IPS-18a (cell line): ENCODE data around the gene ATP8A1.
A peak's percentile ranks its signal among the peaks of the same experiment; 100 is the strongest.
"Not testable (repeated sequence)": the region's sequence is repeated elsewhere in the genome, so short reads cannot be mapped to it uniquely, and the experiment has no call there.

Experiments used
- H3K27ac ChIP-seq: one replicate; pipeline ENCODE4 v1.5.1; 2013; ENCODE audit warnings: low read length
- H3K27me3 ChIP-seq: one replicate; pipeline ENCODE4 v1.6.1; 2013; ENCODE audit warnings: mild to moderate bottlenecking, low read length; ENCODE audit not compliant: control insufficient read depth, insufficient read depth
- H3K36me3 ChIP-seq: one replicate; pipeline ENCODE4 v1.6.1; 2013; ENCODE audit warnings: low read depth, low read length; ENCODE audit not compliant: control insufficient read depth
- H3K4me1 ChIP-seq: one replicate; pipeline ENCODE4 v1.6.1; 2013; ENCODE audit warnings: low read depth, low read length; ENCODE audit not compliant: control insufficient read depth
- H3K4me3 ChIP-seq: one replicate; pipeline ENCODE4 v1.5.1; 2013; ENCODE audit warnings: low read length
- H3K9ac ChIP-seq: one replicate; pipeline ENCODE4 v1.6.1; 2013; ENCODE audit warnings: mild to moderate bottlenecking, low read length, moderate library complexity
- H3K9me3 ChIP-seq: one replicate; pipeline ENCODE4 v1.6.1; 2013; ENCODE audit warnings: low read depth, low read length; ENCODE audit not compliant: control insufficient read depth

Gene ATP8A1

DNA sequence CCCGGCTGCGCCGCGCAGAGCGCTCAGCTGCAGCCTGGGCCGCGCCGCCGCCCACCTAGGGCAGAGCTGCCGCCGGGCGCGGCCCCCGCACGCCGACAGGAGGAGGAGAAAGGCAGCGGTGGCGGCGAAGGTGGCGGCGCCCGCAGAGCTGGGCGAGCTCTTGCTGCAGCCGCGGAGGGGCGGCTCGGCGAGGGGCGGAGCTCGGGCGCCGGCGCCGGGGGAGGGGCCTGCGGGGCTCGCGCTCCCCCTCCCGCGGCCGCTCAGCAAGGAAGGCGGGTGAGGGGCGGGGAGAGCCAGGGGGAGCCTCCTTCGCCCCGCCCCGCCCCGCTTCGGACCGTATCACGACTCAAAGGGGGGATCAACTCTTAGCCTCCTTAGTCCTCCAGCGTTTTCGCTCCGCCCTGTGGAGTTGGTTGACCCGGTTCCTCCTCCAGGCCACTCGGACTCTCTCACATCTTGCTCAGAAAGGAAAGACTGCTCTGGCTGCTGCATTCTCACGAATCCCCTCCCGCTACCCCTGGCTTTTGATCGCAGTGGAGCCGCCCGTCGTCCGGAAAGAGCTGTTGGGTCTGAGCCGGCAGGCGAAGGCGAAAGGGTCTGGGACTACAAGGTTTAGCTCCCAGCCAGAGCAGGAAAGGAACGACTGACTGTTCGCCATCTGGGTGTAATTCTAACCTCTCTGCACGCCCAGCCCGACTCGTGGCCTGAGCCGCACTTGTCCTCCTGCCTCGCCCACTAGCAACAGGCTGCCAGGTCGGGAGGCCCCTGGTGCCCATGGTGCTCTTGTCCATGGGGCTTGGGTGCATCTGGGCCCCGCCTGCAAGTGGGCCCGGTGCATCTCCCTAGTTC, at the start of gene ATP8A1:
ATP8A1 (minus strand) TSS at position 162 of the 849 bp plus-strand sequence. CDS start 232 bp downstream, outside the sequence.
- Histone ChIP-seq H3K27me3 (peaks cover 14% of the 10 kb centered on the region), H3K9ac (peak within 1 kb of the TSS; percentile 84), H3K9me3 (no peaks in the 10 kb centered on the region), H3K36me3 (no peaks in the 10 kb centered on the region), H3K27ac (peak within 1 kb of the TSS; percentile 94), H3K4me1 (peaks cover 25% of the 10 kb centered on the region), H3K4me3 (peak within 1 kb of the TSS; percentile 91)

GRCh38 chr4:42706086-42706485, 49.2 kb upstream of the ATP8A1 start:
- Histone ChIP-seq H3K27me3 (no peaks in the 10 kb centered on the region), H3K9me3 (no peaks in the 10 kb centered on the region), H3K9ac (no peak overlapping the region)

DNA sequence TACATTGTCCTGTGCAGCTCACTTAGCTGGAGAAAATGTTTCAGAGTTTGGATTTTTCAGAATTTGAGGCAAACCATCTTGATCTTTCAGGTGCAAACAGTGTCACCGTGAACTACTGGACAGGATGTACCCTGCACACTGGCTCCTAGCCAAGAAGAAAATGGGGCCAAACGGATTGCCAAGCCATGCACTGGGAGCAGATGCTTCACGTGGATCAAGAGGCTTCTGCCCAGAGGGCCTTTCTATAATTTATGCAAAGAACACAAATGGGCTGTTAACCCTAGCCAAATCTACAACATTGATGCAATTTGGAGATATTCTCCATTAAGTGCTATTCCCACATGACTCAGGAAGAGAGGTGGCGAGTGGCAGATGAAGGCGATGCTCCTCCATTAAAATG, 46.9 kb upstream of the ATP8A1 start:
- no peaks in the 10 kb centered on the region for H3K36me3 ChIP-seq
- no peak overlapping the region for H3K9ac ChIP-seq
- no peak overlapping the region for H3K4me3 ChIP-seq
- no peaks in the 10 kb centered on the region for H3K27me3 ChIP-seq
- peaks cover 3% of the 10 kb centered on the region for H3K4me1 ChIP-seq
- H3K27ac ChIP-seq, result no peak overlapping the region
- no peaks in the 10 kb centered on the region for H3K9me3 ChIP-seq

More at GRCh38 chr4:42706086-42706485, 49.2 kb upstream of the ATP8A1 start:
- H3K4me1 ChIP-seq, result peaks cover 19% of the 10 kb centered on the region
- no peak overlapping the region for H3K27ac ChIP-seq
- H3K4me3 ChIP-seq, result no peak overlapping the region
- no peaks in the 10 kb centered on the region for H3K36me3 ChIP-seq

DNA sequence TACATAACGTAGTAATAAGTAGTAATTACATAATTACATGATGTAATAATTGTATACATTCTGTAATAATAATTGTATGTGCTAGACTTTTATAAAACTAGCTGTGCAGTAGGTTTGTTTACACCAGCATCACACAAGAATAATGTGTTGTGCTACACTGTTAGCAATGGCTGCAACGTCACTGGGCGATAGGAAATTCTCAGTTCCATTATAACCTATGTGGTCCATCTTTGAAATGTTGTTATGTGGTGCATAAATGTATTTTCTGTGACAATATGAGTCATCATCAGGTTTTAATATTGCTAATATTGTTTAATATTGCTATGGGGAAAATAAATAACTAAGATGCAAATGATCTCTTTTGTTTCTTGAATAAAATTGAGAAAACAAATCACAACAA, 46.0 kb upstream of the ATP8A1 start:
- Histone ChIP-seq H3K27me3 (no peaks in the 10 kb centered on the region), H3K9me3 (no peaks in the 10 kb centered on the region), H3K4me1 (no peaks in the 10 kb centered on the region), H3K36me3 (no peaks in the 10 kb centered on the region), H3K9ac (no peak overlapping the region), H3K4me3 (no peak overlapping the region), H3K27ac (no peak overlapping the region)

DNA sequence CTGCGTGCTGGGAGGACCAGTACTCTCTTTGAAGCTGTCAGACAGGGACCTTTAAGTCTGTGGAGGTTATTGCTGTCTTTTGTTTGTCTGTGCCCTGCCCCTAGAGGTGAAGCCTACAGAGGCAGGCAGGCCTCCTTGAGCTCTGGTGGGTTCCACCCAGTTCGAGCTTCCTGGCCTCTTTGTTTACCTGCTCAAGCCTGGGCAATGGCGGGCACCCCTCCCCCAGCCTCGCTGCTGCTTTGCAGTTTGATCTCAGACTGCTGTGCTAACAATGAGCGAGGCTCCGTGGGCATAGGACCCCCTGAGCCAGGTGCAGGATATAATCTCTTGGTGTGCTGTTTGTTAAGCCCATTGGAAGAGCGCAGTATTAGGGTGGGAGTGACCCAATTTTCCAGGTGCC, 44.9 kb upstream of the ATP8A1 start:
- H3K9me3 ChIP-seq, result not testable (repeated sequence)

GRCh38 chr4:42690537-42690936, 33.6 kb upstream of the ATP8A1 start:
- no peaks in the 10 kb centered on the region for H3K9me3 ChIP-seq
- H3K4me1 ChIP-seq, result no peaks in the 10 kb centered on the region
- no peak overlapping the region for H3K9ac ChIP-seq
- no peak overlapping the region for H3K27ac ChIP-seq
- H3K4me3 ChIP-seq, result no peak overlapping the region
- no peaks in the 10 kb centered on the region for H3K36me3 ChIP-seq
- H3K27me3 ChIP-seq, result no peaks in the 10 kb centered on the region

More for the DNA sequence above, 44.9 kb upstream of the ATP8A1 start:
- H3K27me3 ChIP-seq, H3K4me1 ChIP-seq, H3K36me3 ChIP-seq, H3K27ac ChIP-seq, H3K4me3 ChIP-seq, H3K9ac ChIP-seq: not testable (repeated sequence)

DNA sequence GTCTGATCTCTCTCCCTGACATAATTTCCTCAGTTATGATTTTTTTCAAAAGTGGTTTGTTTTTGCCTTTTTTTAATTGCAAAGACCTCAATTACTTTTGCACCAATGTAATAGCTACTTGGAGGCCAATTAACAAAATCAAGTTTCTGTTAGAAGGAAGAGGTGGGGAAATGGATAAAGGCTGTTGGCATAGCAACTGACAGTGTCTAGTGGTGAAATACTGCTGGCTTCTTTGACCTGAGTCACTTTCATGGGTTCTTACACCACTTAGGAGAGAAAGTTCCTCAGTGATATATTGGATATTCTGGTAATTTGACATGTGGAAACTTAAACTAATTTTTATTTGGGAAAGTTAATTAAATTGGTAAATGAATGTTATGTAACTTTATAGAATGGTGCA, 26.5 kb upstream of the ATP8A1 start:
- no peak overlapping the region for H3K4me3 ChIP-seq
- H3K4me1 ChIP-seq, result no peaks in the 10 kb centered on the region
- H3K9me3 ChIP-seq, result no peaks in the 10 kb centered on the region
- no peaks in the 10 kb centered on the region for H3K27me3 ChIP-seq
- no peak overlapping the region for H3K27ac ChIP-seq
- no peaks in the 10 kb centered on the region for H3K36me3 ChIP-seq
- no peak overlapping the region for H3K9ac ChIP-seq

DNA sequence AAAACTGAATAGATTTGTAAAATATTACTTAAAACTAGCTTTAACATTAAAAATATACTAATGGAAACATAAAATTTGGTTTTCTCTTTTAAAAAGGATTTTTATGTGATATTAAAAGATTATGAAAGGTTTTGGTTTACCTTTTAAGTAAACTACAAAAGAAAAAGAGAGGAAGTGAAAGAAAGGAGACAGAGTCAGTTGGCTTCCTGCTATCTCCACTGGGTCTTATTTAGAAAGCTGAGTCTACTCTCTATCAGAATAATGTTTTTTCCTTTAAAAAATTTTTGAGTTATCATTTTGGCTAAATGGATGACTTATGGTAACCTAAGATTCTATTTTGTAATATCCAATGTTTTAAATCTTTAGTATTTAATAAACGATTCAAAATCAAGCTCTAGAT, 21.6 kb upstream of the ATP8A1 start:
- Histone ChIP-seq H3K4me1 (peaks cover 5% of the 10 kb centered on the region), H3K9ac (no peak overlapping the region), H3K27me3 (no peaks in the 10 kb centered on the region), H3K36me3 (no peaks in the 10 kb centered on the region), H3K9me3 (peaks cover 7% of the 10 kb centered on the region), H3K4me3 (no peak overlapping the region), H3K27ac (no peak overlapping the region)

DNA sequence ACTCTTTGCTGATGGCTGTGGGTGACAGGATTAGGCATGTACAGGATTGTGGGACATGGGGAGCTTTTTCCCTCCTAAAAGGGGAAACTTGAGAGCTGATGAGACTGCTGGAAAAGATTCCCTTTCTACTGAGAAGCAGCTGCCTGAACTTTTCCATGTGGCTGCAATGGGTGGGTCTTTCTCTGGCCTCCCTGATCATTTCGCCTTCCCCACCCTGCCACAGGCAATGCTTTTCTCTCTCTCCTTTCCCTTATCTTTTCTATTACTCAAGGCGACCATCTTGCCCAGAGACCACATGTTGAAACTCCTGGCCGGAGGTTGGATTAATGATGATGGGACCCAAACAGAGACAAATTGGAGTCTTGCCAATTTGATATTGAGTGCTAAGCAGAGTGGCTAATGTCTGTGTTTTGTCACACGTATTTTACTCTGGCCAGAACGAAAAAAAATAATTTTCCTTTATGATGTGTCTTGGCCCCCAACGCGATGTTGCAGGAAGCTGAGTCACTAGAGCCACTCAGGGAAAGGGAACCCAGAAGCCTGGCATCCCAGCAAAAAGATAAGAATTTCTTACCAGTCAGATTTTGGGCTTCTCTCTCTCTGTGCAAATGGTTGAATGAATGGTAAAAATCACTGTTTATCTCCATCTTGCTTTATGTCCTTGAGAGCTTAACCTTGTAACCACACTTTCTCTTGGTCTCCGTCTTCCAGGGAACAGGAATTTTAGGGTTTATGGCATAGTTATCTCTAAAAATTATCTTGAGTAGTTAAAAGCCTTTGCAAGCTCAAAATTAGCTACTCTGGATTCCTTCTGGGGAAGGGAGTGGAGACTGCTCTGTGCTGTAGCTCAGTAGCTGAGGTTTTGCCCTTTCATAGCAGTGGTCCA, 19.4 kb upstream of the ATP8A1 start:
- Histone ChIP-seq H3K27me3 (no peaks in the 10 kb centered on the region), H3K4me1 (peaks cover 5% of the 10 kb centered on the region), H3K27ac (no peak overlapping the region), H3K9ac (no peak overlapping the region), H3K9me3 (peaks cover 7% of the 10 kb centered on the region), H3K4me3 (no peak overlapping the region), H3K36me3 (no peaks in the 10 kb centered on the region)

- Histone ChIP-seq H3K9ac (no peak overlapping the region), H3K4me1 (peaks cover 5% of the 10 kb centered on the region), H3K36me3 (no peaks in the 10 kb centered on the region), H3K4me3 (no peak overlapping the region), H3K9me3 (peaks cover 4% of the 10 kb centered on the region), H3K27me3 (no peaks in the 10 kb centered on the region), H3K27ac (no peak overlapping the region)
These were observed 16.1 kb upstream of the ATP8A1 start for GRCh38 chr4:42673082-42673425.

DNA sequence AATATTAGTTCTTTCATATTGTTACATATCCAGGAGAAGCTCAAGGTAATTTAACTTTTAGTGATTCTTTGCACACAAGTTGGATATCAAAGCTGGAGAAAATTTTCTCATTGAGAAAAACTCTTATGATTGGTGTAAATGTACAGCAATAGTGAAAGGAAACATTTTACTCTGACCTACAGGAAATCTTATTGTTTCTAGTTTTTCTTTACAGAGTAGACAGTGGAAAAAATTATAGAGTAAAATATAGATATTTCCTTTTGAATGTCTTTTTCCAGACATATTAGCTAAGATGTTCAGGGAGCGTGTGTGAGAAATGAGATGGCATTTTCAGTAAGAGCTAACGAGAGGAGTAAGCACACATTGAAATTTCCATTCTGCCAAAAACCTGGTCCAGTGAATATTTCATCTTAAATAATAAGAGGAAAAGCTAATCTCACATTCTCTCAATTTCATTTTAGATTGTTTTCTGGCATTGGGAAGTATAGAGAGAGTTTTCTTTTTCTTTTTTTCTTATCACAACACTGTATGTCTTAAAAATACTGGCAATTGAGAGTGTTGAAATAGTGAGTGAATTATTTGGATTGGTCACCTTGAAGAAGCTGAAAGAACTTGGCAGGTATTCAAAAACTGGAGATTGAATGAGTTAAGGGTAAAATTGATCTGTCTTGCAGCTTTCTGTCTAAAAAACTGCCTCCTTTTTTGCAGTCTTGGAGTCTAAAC, 15.6 kb upstream of the ATP8A1 start:
- Histone ChIP-seq H3K4me1 (peaks cover 5% of the 10 kb centered on the region), H3K27me3 (no peaks in the 10 kb centered on the region), H3K27ac (no peak overlapping the region), H3K36me3 (no peaks in the 10 kb centered on the region), H3K9me3 (no peaks in the 10 kb centered on the region), H3K9ac (no peak overlapping the region), H3K4me3 (no peak overlapping the region)
